PC-3 (cell line): Measurements from ENCODE around the gene KLHL15.

ENCODE experiments used
- EZH2phosphoT487 ChIP-seq: fragments of 300-600 bp; sonication (generic); IDR thresholded peaks from 2 replicates; pipeline ENCODE4 v1.6.1; 2018; ENCODE audit warnings: mild to moderate bottlenecking, antibody characterized with exemption, low read length, borderline replicate concordance
- TF ChIP-seq, protein P1 (sequence below): fragments of 300-600 bp; sonication (generic); conservative IDR thresholded peaks from 2 replicates; pipeline ENCODE4 v1.5.1; 2017; ENCODE audit warnings: antibody characterized with exemption, low read depth, mild to moderate bottlenecking, low read length

DNA sequence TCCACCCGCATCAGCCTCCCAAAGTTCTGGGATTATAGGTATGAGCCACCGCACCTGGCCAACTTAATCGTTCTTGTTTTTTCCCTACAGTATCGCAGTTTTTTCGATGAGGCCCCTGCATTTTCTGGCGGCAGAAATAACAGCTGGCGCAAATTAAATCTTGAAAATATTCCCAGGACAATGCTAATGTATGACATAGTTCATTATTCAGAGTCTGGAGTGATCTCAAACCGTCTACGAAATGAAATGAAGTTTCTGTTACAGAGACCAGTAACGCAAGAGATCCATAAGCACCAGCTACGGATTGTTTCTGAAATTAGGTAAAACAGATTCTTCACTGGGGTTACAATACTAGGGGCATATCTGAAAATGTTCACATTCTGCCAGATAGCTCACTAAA lies 91.9 kb downstream of the KLHL15 start:
- TF ChIP-seq, protein P1, sequence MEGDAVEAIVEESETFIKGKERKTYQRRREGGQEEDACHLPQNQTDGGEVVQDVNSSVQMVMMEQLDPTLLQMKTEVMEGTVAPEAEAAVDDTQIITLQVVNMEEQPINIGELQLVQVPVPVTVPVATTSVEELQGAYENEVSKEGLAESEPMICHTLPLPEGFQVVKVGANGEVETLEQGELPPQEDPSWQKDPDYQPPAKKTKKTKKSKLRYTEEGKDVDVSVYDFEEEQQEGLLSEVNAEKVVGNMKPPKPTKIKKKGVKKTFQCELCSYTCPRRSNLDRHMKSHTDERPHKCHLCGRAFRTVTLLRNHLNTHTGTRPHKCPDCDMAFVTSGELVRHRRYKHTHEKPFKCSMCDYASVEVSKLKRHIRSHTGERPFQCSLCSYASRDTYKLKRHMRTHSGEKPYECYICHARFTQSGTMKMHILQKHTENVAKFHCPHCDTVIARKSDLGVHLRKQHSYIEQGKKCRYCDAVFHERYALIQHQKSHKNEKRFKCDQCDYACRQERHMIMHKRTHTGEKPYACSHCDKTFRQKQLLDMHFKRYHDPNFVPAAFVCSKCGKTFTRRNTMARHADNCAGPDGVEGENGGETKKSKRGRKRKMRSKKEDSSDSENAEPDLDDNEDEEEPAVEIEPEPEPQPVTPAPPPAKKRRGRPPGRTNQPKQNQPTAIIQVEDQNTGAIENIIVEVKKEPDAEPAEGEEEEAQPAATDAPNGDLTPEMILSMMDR: no peak
- TF ChIP-seq EZH2phosphoT487: no peak
